Endothelial cell of umbilical vein (primary cell): ENCODE measurements around the gene CLIC4. TPM values are rescaled to one million over a fixed set of nuclear protein-coding genes. Genes with fewer than 3 reads are reported as not detected.
"Not testable (repeated sequence)": the region's sequence is repeated elsewhere in the genome, so short reads cannot be mapped to it uniquely, and the experiment has no call there.

Experiments
- BruUV-seq: library from RNA; stranded (reverse); fragments of 400-500 nt; replicated peaks from 2 replicates; lab custom pipeline; 2021; lab: Mats Ljungman, UMichigan
- CTCF ChIA-PET: fragments of 300-600, 350-600 bp; sonication (Branson Sonifier 250); formaldehyde crosslinking; loops from one replicate; lab custom pipeline; 2021; ENCODE audit warnings: antibody characterized with exemption, inconsistent platforms; lab: Charles Lee
- POLR2A ChIA-PET: fragments of 300-600, 350-600 bp; sonication (Branson Sonifier 250); formaldehyde crosslinking; loops from one replicate; lab custom pipeline; 2021; ENCODE audit warnings: antibody characterized with exemption, inconsistent platforms; lab: Charles Lee
- DNase-seq: peaks from one replicate; pipeline ENCODE4 v3.0.0-alpha.2; 2011; ENCODE audit warnings: low read depth, low spot score
- FAIRE-seq: peaks from 2 replicates; lab custom pipeline; 2011; peaks lifted over from hg19 to GRCh38; lab: Jason Lieb, UNC
- H2AFZ ChIP-seq: 2 replicates; pipeline ENCODE4 v1.6.0; 2012; ENCODE audit warnings: low read depth, low read length, control low read depth, inconsistent platforms
- H3K27ac ChIP-seq: 2 replicates; pipeline ENCODE4 v1.5.1; 2011; ENCODE audit warnings: low read depth, mild to moderate bottlenecking, control low read depth, low read length, moderate library complexity; ENCODE audit not compliant: insufficient read depth
- H3K27me3 ChIP-seq, 2 experiments: 2 replicates each; pipeline versions ENCODE4 v1.6.0 to v1.6.1; 2011; ENCODE audit warnings: low read length in 2 of 2, mixed read lengths in 1 of 2; ENCODE audit not compliant: control insufficient read depth in 2 of 2, insufficient read depth in 2 of 2
- H3K36me3 ChIP-seq, 2 experiments: 2 replicates in 1 of 2; 3 replicates in 1 of 2; pipeline ENCODE4 v1.5.1; 2011; ENCODE audit warnings: low read length in 2 of 2, mild to moderate bottlenecking in 1 of 2, moderate library complexity in 1 of 2; ENCODE audit not compliant: control insufficient read depth in 2 of 2, insufficient read depth in 2 of 2; ENCODE audit errors: extremely low read depth in 1 of 2
- H3K4me1 ChIP-seq: 3 replicates; pipeline ENCODE4 v1.5.1; 2011; ENCODE audit warnings: mild to moderate bottlenecking, low read length; ENCODE audit not compliant: control insufficient read depth, insufficient read depth; ENCODE audit errors: extremely low read depth
- H3K4me2 ChIP-seq: 2 replicates; pipeline ENCODE4 v1.6.1; 2011; ENCODE audit warnings: low read length, control low read depth, mixed read lengths; ENCODE audit not compliant: insufficient read depth
- H3K4me3 ChIP-seq, 3 experiments: fragments of 200-600 bp in 1 of 3; sonication (generic), shearing (Covaris generic) in 1 of 3; replicated peaks in 1 of 3; 2 replicates each; pipeline ENCODE4 v1.5.1; 2011 to 2016; ENCODE audit warnings: control low read depth in 3 of 3, low read length in 3 of 3, mild to moderate bottlenecking in 2 of 3, inconsistent platforms in 1 of 3, low read depth in 1 of 3, moderate library complexity in 1 of 3; ENCODE audit not compliant: insufficient read depth in 1 of 3
- H3K79me2 ChIP-seq: 2 replicates; pipeline ENCODE4 v1.6.0; 2012; ENCODE audit warnings: low read length, inconsistent platforms; ENCODE audit not compliant: control insufficient read depth, insufficient read depth
- H3K9ac ChIP-seq: replicated peaks from 2 replicates; pipeline ENCODE3; 2011; ENCODE audit warnings: low read length, control low read depth; ENCODE audit not compliant: insufficient read depth; ENCODE audit errors: extremely low read depth
- H3K9me1 ChIP-seq: replicated peaks from 3 replicates; pipeline ENCODE4 v1.6.0; 2011; ENCODE audit warnings: mild to moderate bottlenecking, low read length; ENCODE audit not compliant: control insufficient read depth, insufficient read depth; ENCODE audit errors: extremely low read depth
- H3K9me3 ChIP-seq: replicated peaks from 2 replicates; pipeline ENCODE4 v1.5.1; 2012; ENCODE audit warnings: low read length, inconsistent platforms; ENCODE audit not compliant: control insufficient read depth, insufficient read depth
- H4K20me1 ChIP-seq: replicated peaks from 2 replicates; pipeline ENCODE3; 2011; ENCODE audit warnings: mild to moderate bottlenecking, low read length; ENCODE audit not compliant: control insufficient read depth, insufficient read depth; ENCODE audit errors: extremely low read depth
- FOS ChIP-seq: IDR thresholded peaks from 2 replicates; pipeline ENCODE4 v1.6.1; 2011; ENCODE audit warnings: mild to moderate bottlenecking, low read length, moderate library complexity, borderline replicate concordance; ENCODE audit not compliant: insufficient read depth
- POLR2A ChIP-seq: IDR thresholded peaks from 2 replicates; pipeline ENCODE4 v1.6.1; 2012; ENCODE audit warnings: low read depth, mild to moderate bottlenecking, control low read depth, low read length
- dilution Hi-C: fragments of 300-500 bp; cut with MboI; formaldehyde crosslinking; loops from one replicate; pipeline ENCODE4 v1.15.0; 2019; ENCODE audit warnings: low sequenced_read_pairs; ENCODE audit not compliant: extremely low pct_ligation_motif_present
- intact Hi-C: fragments of 100-400 bp; cut with micrococcal nuclease; formaldehyde crosslinking; loops from one replicate; pipeline ENCODE4 v1.10.0; 2022
- polyA plus RNA-seq, 4 experiments: library from polyadenylated mRNA; depleted of rRNA in 3 of 4; stranded (reverse) in 3 of 4; unstranded in 1 of 4; fragments of >200 nt; gene quantifications; 2 replicates each; pipeline versions ENCODE4 v1.2.1 to v1.2.3, GENCODE V29; 2011 to 2012; ENCODE audit warnings: missing spikeins in 1 of 4
- total RNA-seq: library from RNA; stranded (reverse); gene quantifications from 2 replicates; pipeline ENCODE4 v1.2.3, GENCODE V29; 2021
- TF ChIP-seq, protein P1 (sequence below), 2 donors: IDR thresholded peaks; 1 replicate in 1 of 2; 2 replicates in 1 of 2; pipeline ENCODE4 v1.5.1; 2011; ENCODE audit warnings: low read length in 2 of 2, mild to moderate bottlenecking in 2 of 2, moderate library complexity in 2 of 2, control low read depth in 1 of 2, inconsistent platforms in 1 of 2, low read depth in 1 of 2; ENCODE audit not compliant: insufficient read depth in 1 of 2; ENCODE audit errors: extremely low read depth in 1 of 2

Gene CLIC4
- total and polyA plus RNA-seq, 2 donors (not counting 3 experiments of a cell fraction or from before 2014, with no cell fraction given): 97.5 to 330 TPM

DNA sequence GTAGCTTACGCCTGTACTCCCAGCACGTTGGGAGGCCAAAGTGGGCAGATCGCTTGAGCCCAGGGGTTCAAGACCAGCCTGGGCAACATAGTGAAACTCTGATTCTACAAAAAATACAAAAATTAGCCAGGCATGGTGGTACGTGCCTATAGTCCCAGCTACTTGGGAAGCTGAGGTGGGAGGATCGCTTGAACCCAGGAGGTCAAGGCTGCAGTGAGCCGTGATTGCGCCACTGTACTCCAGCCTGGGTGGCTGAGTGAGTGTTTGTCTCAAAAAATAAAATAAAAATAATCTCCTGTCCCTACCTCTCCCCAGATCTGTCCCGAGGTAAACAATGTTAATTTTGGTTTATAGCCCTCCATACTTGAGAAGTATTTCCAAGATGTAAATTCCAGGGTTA is 34.0 kb downstream of the CLIC4 start:
- H3K27ac ChIP-seq, H3K9me3 ChIP-seq, H3K9ac ChIP-seq, H4K20me1 ChIP-seq, H3K4me3 ChIP-seq, FAIRE-seq, H3K4me1 ChIP-seq, DNase-seq, intact Hi-C loops, H3K27me3 ChIP-seq, H3K36me3 ChIP-seq, H3K4me2 ChIP-seq, H2AFZ ChIP-seq, BruUV-seq, H3K9me1 ChIP-seq, dilution Hi-C loops, POLR2A ChIA-PET: not testable (repeated sequence)
- CTCF ChIA-PET: interaction anchor here (0.7 to 1.8 kb wide), 8 partner anchors 9 to 95 kb away, joined by 3 to 19 read pairs (median 4); no protein-coding TSS in a partner anchor
- peaks cover 98% of the 10 kb centered on the region for H3K79me2 ChIP-seq

DNA sequence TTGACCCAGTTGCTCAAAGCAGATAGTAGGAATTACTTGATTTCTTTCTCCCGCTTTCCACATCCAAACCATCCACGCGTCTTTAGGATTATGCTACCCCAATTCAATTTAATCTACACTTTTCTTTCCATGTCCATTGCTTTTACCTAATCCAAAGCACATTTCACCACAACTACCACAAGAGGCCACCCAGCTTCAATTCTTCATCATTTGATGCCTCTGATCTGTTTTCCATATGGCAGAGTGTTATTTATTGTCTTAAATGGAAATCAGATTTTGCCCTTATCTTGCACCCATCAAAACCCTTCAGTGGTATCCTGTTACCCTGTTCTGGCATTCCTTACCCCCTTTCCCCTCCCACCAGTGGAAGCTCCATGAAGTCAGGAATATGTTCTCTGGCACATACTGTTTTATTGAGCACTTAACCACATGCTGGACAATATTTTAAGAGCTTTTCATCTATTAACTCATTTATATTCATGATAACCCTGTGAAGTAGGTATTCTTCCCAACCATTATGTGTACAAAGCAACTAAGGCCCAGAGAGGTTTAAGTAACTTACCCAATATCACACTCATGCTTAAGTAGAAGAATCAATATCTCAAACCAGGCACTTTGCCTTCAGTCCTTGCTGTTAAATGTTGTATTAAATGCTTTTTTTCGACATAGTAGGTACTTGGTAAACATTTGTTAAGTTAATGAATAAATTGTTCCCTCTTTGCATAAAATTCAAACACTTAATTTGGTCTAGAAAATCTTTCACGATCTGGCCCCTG is 34.6 kb downstream of the CLIC4 start:
- H3K9me3 ChIP-seq: no peaks in the 10 kb centered on the region
- FAIRE-seq (no peak), DNase-seq (no peak)
- BruUV-seq: no TSS peak
- TF ChIP-seq, protein P1, sequence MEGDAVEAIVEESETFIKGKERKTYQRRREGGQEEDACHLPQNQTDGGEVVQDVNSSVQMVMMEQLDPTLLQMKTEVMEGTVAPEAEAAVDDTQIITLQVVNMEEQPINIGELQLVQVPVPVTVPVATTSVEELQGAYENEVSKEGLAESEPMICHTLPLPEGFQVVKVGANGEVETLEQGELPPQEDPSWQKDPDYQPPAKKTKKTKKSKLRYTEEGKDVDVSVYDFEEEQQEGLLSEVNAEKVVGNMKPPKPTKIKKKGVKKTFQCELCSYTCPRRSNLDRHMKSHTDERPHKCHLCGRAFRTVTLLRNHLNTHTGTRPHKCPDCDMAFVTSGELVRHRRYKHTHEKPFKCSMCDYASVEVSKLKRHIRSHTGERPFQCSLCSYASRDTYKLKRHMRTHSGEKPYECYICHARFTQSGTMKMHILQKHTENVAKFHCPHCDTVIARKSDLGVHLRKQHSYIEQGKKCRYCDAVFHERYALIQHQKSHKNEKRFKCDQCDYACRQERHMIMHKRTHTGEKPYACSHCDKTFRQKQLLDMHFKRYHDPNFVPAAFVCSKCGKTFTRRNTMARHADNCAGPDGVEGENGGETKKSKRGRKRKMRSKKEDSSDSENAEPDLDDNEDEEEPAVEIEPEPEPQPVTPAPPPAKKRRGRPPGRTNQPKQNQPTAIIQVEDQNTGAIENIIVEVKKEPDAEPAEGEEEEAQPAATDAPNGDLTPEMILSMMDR (IDR thresholded peaks at IDR 0.05; ENCODE audit: extremely low read depth in 1 of 2, insufficient read depth in 1 of 2, low read depth in 1 of 2, low read length in 2 of 2): no peak
- TF ChIP-seq FOS (no peak), POLR2A (no peak)
- ChIA-PET POLR2A (interaction anchor here (0.6 kb wide), 1 partner anchor 31 kb away, joined by 3 read pairs; no protein-coding TSS in a partner anchor), CTCF (interaction anchor here (0.7 to 1.8 kb wide), 9 partner anchors 9 to 96 kb away, joined by 3 to 19 read pairs (median 4); no protein-coding TSS in a partner anchor)
- dilution Hi-C loops: no loop called here
- H3K4me3 ChIP-seq: no peak overlapping the region
- peaks cover 2% of the 10 kb centered on the region for H3K4me1 ChIP-seq
- intact Hi-C loops: no loop called here
- no peak overlapping the region for H3K9ac ChIP-seq
- peaks cover 96% of the 10 kb centered on the region for H3K79me2 ChIP-seq
- H4K20me1 ChIP-seq: peaks cover under 1% of the 10 kb centered on the region
- H2AFZ ChIP-seq: no peak overlapping the region
- H3K27ac ChIP-seq: no peak overlapping the region
- no peaks in the 10 kb centered on the region for H3K36me3 ChIP-seq
- no peak overlapping the region for H3K4me2 ChIP-seq
- no peaks in the 10 kb centered on the region for H3K27me3 ChIP-seq
- H3K9me1 ChIP-seq: peaks cover 4% of the 10 kb centered on the region

DNA sequence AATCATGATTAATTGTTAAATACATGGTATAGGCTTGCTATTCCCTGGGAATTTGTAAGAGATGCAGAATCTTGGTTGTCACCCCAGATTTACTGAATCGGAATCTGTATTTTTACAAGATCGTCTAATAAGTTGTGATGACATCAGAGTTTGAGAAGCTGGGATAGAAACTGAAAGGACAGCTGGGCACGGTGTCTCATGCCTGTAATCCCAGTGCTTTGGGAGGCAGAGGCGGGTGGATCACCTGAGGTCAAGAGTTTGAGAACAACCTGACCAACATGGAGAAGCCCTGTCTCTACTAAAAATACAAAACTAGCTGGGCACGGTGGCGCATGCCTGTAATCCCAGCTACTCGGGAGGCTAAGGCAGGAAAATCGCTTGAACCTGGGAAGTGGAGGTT is 35.4 kb downstream of the CLIC4 start:
- FAIRE-seq, DNase-seq, dilution Hi-C loops, H3K27me3 ChIP-seq, H3K4me1 ChIP-seq, H3K4me2 ChIP-seq, H3K4me3 ChIP-seq, intact Hi-C loops, H3K9me1 ChIP-seq, BruUV-seq, H3K9ac ChIP-seq, H3K9me3 ChIP-seq, H3K36me3 ChIP-seq, H3K27ac ChIP-seq, H4K20me1 ChIP-seq, H2AFZ ChIP-seq: not testable (repeated sequence)
- ChIA-PET CTCF (interaction anchor here (0.6 to 1.8 kb wide), 11 partner anchors 10 to 97 kb away, joined by 3 to 19 read pairs (median 4); no protein-coding TSS in a partner anchor), POLR2A (interaction anchor here (0.6 kb wide), 1 partner anchor 32 kb away, joined by 3 read pairs; no protein-coding TSS in a partner anchor)
- H3K79me2 ChIP-seq: peaks cover 95% of the 10 kb centered on the region
